HEK293 (cell line): ENCODE results near the gene ANTKMT.

Experiments used
- ZNF626 ChIP-seq: fragments of 450-650 bp; sonication (Bioruptor Pico); formaldehyde crosslinking; IDR thresholded peaks from 2 replicates; pipeline ENCODE4 v1.5.1; 2018; ENCODE audit warnings: missing biosample characterization, missing genetic modification characterization, inconsistent platforms
- TF ChIP-seq, protein P1 (sequence below): fragments of 450-650 bp; formaldehyde crosslinking; IDR thresholded peaks from 2 replicates; pipeline ENCODE4 v1.5.1; 2016; ENCODE audit warnings: missing biosample characterization, missing genetic modification characterization

DNA sequence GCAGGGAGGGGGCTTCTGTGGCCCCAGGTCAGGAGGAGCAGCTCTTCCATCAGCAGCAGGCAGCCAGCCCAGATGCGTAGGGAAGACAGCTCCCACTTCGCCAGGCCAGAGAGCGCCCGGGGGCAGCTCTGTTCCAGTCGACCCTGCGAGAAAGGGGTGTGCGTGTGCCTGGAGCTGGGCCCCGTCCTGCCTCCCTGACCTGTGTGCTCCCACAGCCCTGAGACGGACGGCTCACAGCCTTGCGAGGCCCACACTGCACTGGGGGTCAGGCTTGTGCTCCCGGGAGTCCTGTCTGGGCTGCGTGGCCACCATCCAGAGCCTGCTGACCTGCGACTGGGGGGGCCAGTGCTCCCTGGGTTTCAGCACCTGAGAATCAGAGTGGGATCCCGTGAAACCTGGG is 39.1 kb downstream of the ANTKMT start:
- no peak for TF ChIP-seq ZNF626 (tag by site-specific recombination)
- TF ChIP-seq, protein P1, sequence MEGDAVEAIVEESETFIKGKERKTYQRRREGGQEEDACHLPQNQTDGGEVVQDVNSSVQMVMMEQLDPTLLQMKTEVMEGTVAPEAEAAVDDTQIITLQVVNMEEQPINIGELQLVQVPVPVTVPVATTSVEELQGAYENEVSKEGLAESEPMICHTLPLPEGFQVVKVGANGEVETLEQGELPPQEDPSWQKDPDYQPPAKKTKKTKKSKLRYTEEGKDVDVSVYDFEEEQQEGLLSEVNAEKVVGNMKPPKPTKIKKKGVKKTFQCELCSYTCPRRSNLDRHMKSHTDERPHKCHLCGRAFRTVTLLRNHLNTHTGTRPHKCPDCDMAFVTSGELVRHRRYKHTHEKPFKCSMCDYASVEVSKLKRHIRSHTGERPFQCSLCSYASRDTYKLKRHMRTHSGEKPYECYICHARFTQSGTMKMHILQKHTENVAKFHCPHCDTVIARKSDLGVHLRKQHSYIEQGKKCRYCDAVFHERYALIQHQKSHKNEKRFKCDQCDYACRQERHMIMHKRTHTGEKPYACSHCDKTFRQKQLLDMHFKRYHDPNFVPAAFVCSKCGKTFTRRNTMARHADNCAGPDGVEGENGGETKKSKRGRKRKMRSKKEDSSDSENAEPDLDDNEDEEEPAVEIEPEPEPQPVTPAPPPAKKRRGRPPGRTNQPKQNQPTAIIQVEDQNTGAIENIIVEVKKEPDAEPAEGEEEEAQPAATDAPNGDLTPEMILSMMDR (tag by site-specific recombination): no peak
